Trophoblast cell (in vitro differentiated cells and primary cell): ENCODE results near the gene CBLIF.
"Not testable (repeated sequence)": the region's sequence is repeated elsewhere in the genome, so short reads cannot be mapped to it uniquely, and the experiment has no call there.

ENCODE experiments used
- DNase-seq, 2 donors: peaks; one replicate each; pipeline ENCODE4 v3.0.0-alpha.2; 2016
- H2AFZ ChIP-seq: 2 replicates; pipeline ENCODE4 v1.6.1; 2013; ENCODE audit warnings: low read length, moderate library complexity, mild to moderate bottlenecking; ENCODE audit not compliant: insufficient read depth, poor library complexity
- H2AK5ac ChIP-seq: 2 replicates; pipeline ENCODE4 v1.6.1; 2013; ENCODE audit warnings: mild to moderate bottlenecking, low read length
- H2BK120ac ChIP-seq: 2 replicates; pipeline ENCODE4 v1.6.1; 2013; ENCODE audit warnings: low read length, mild to moderate bottlenecking, moderate library complexity; ENCODE audit not compliant: insufficient read depth, poor library complexity
- H2BK12ac ChIP-seq: 2 replicates; pipeline ENCODE4 v1.6.1; 2013; ENCODE audit warnings: mild to moderate bottlenecking, low read length, moderate library complexity
- H2BK5ac ChIP-seq: 2 replicates; pipeline ENCODE4 v1.6.1; 2013; ENCODE audit warnings: low read length, low read depth, moderate library complexity, mild to moderate bottlenecking; ENCODE audit not compliant: poor library complexity
- H3K14ac ChIP-seq: 2 replicates; pipeline ENCODE4 v1.6.1; 2013; ENCODE audit warnings: mild to moderate bottlenecking, low read length
- H3K18ac ChIP-seq: 2 replicates; pipeline ENCODE4 v1.6.1; 2013; ENCODE audit warnings: mild to moderate bottlenecking, low read length
- H3K23ac ChIP-seq: 2 replicates; pipeline ENCODE4 v1.6.1; 2013; ENCODE audit warnings: low read length
- H3K27ac ChIP-seq: 2 replicates; pipeline ENCODE4 v1.5.1; 2013; ENCODE audit warnings: low read depth, mild to moderate bottlenecking, inconsistent platforms, low read length, moderate library complexity
- H3K27me3 ChIP-seq: 2 replicates; pipeline ENCODE4 v1.6.1; 2013; ENCODE audit warnings: inconsistent platforms, mild to moderate bottlenecking, low read length, moderate library complexity; ENCODE audit not compliant: insufficient read depth
- H3K36me3 ChIP-seq, 2 experiments: 1 replicate in 1 of 2; 2 replicates in 1 of 2; pipeline ENCODE4 v1.6.1; 2013; ENCODE audit warnings: low read length in 2 of 2, mild to moderate bottlenecking in 2 of 2, moderate library complexity in 1 of 2; ENCODE audit not compliant: insufficient read depth in 2 of 2, control insufficient read depth in 1 of 2
- H3K4ac ChIP-seq: 2 replicates; pipeline ENCODE4 v1.6.1; 2013; ENCODE audit warnings: low read depth, mild to moderate bottlenecking, low read length, moderate library complexity
- H3K4me1 ChIP-seq, 2 experiments: 1 replicate in 1 of 2; 2 replicates in 1 of 2; pipeline ENCODE4 v1.6.1; 2013; ENCODE audit warnings: low read length in 2 of 2, mild to moderate bottlenecking in 2 of 2, moderate library complexity in 1 of 2; ENCODE audit not compliant: insufficient read depth in 2 of 2, control insufficient read depth in 1 of 2
- H3K4me2 ChIP-seq: 2 replicates; pipeline ENCODE4 v1.6.1; 2013; ENCODE audit warnings: inconsistent platforms, mild to moderate bottlenecking, low read length, moderate library complexity
- H3K4me3 ChIP-seq: 2 replicates; pipeline ENCODE4 v1.5.1; 2013; ENCODE audit warnings: mild to moderate bottlenecking, low read depth, low read length, inconsistent platforms
- H3K79me1 ChIP-seq: one replicate; pipeline ENCODE4 v1.6.1; 2013; ENCODE audit warnings: low read length
- H3K79me2 ChIP-seq: 2 replicates; pipeline ENCODE4 v1.6.1; 2013; ENCODE audit warnings: low read length, mild to moderate bottlenecking; ENCODE audit not compliant: control insufficient read depth, insufficient read depth, poor library complexity
- H3K9ac ChIP-seq: 2 replicates; pipeline ENCODE4 v1.6.1; 2013; ENCODE audit warnings: mild to moderate bottlenecking, low read length
- H3K9me3 ChIP-seq: 2 replicates; pipeline ENCODE4 v1.6.1; 2013; ENCODE audit warnings: low read depth, mild to moderate bottlenecking, control low read depth, inconsistent platforms, low read length; ENCODE audit not compliant: insufficient read depth
- H4K12ac ChIP-seq: 2 replicates; pipeline ENCODE4 v1.6.1; 2013; ENCODE audit warnings: low read depth, mild to moderate bottlenecking, low read length, moderate library complexity
- H4K8ac ChIP-seq: 2 replicates; pipeline ENCODE4 v1.6.1; 2013; ENCODE audit warnings: low read depth, mild to moderate bottlenecking, low read length, moderate library complexity
- H4K91ac ChIP-seq: one replicate; pipeline ENCODE4 v1.6.1; 2013; ENCODE audit warnings: low read depth, mild to moderate bottlenecking, low read length, moderate library complexity
- WGBS: extraction: QIAGEN DNeasy Blood & Tissue Kit; methylation state at CpG from one replicate; pipeline ENCODE4 v1.1.7; 2013; ENCODE audit warnings: missing lambda C conversion rate; ENCODE audit not compliant: insufficient read length, insufficient coverage; ENCODE audit errors: extremely low coverage; 5-methylcytosine and 5-hydroxymethylcytosine counted together

Gene CBLIF

DNA sequence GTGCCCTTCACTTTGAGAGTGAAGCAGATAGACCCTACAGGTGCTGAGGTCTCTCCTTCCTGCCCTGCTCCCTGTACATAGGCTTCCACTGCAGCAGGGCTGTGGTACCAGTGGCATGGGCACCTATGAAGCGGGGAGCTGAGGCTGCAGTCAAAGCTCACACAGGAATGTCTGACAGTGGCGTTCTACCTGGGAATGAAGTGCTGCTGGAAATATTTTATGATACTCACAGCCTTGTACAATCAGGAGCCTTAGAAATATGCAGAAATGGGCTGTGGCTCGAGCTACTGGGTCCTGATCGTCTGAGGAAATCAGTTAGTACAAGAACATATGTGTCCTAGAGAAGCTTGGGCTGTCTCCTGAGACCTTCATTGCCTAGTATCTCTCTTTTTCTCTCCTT lies 59.5 kb downstream of the CBLIF start:
- Histone ChIP-seq H3K79me1 (peaks cover 11% of the 10 kb centered on the region), H3K4me2 (no peak overlapping the region), H2BK12ac (peak overlapping the region; percentile 23), H3K36me3 (peaks cover 7 to 15% of the 10 kb centered on the region in 2 experiments), H2AFZ (no peak overlapping the region), H2BK120ac (no peak overlapping the region), H4K12ac (no peak overlapping the region), H2AK5ac (peak overlapping the region; percentile 60), H3K4me3 (no peak overlapping the region), H3K9ac (no peak overlapping the region), H3K79me2 (peaks cover 4% of the 10 kb centered on the region), H3K14ac (no peak overlapping the region), H4K91ac (no peak overlapping the region), H3K27me3 (no peaks in the 10 kb centered on the region), H3K4me1 (peaks cover 17 to 21% of the 10 kb centered on the region in 2 experiments), H2BK5ac (no peak overlapping the region), H4K8ac (no peak overlapping the region), H3K4ac (no peak overlapping the region), H3K27ac (no peak overlapping the region), H3K9me3 (peaks cover 2% of the 10 kb centered on the region), H3K18ac (no peak overlapping the region), H3K23ac (no peak overlapping the region)
- no peak for DNase-seq
- WGBS, result no CpG with 5 or more reads among the region's 4 CpGs

DNA sequence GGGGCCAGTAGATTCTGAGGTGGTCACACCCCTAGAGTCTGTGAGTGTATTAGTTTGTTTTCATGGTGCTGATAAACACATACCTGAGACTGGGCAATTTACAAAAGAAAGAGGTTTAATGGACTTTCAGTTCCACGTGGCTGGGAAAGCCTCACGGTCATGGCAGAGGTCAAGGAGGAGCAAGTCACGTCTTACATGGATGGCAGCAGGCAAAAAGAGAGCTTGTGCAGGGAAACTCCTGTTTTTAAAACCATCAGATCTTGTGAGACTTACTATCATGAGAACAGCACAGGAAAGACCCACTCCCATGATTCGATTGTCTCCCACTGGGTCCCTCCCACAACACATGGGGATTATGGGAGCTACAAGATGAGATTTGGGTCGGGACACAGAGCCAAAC lies 60.9 kb downstream of the CBLIF start:
- H3K9ac ChIP-seq, H3K27me3 ChIP-seq, H2AFZ ChIP-seq, H2AK5ac ChIP-seq, H3K4ac ChIP-seq, H2BK120ac ChIP-seq, H4K8ac ChIP-seq, H3K9me3 ChIP-seq, H3K23ac ChIP-seq, H2BK5ac ChIP-seq, H2BK12ac ChIP-seq, H4K12ac ChIP-seq, H3K27ac ChIP-seq, H3K79me2 ChIP-seq, H3K79me1 ChIP-seq, H3K4me2 ChIP-seq, DNase-seq, H3K4me3 ChIP-seq, H3K18ac ChIP-seq, H4K91ac ChIP-seq, H3K14ac ChIP-seq: not testable (repeated sequence)
- peaks cover 12 to 14% of the 10 kb centered on the region in 2 experiments for H3K4me1 ChIP-seq
- WGBS, result no CpG with 5 or more reads among the region's 5 CpGs
- H3K36me3 ChIP-seq, result peaks cover 7 to 17% of the 10 kb centered on the region in 2 experiments

DNA sequence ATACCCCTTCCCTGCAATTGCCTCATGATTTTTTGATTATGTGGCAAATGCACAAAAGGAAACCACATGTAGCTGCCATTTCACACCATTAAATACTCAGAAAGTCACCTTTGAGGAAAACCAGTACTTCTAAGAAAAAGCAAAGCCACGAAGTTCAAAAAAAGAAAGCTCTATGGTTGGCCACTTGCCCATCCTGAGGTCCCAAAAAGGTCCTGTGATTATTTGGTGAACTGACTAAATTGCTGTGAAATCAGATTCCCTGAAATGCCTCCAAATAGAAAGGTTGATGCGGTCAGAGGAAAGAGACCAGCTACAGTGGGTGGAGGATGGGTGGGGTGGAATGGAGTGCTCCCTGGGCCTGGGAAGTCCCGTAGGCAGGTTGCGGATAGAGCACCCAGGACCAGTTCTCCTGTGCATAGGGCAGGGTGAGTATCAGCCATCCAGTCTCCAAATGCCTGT lies 61.6 kb downstream of the CBLIF start:
- Histone ChIP-seq H3K23ac (no peak overlapping the region), H2BK12ac (no peak overlapping the region), H2AK5ac (no peak overlapping the region), H2BK5ac (no peak overlapping the region), H3K79me1 (peaks cover 7% of the 10 kb centered on the region), H4K12ac (no peak overlapping the region), H4K91ac (no peak overlapping the region), H2BK120ac (no peak overlapping the region), H3K4me1 (peaks cover 10 to 11% of the 10 kb centered on the region in 2 experiments), H3K9ac (no peak overlapping the region), H3K79me2 (peaks cover 4% of the 10 kb centered on the region), H2AFZ (no peak overlapping the region), H3K18ac (no peak overlapping the region), H3K27me3 (no peaks in the 10 kb centered on the region), H3K4ac (no peak overlapping the region), H3K4me2 (no peak overlapping the region), H3K4me3 (no peak overlapping the region), H3K36me3 (peaks cover 5 to 17% of the 10 kb centered on the region in 2 experiments), H3K27ac (no peak overlapping the region), H3K14ac (no peak overlapping the region), H4K8ac (no peak overlapping the region), H3K9me3 (peaks cover 2% of the 10 kb centered on the region)
- DNase-seq, result no peak
- WGBS, result no CpG with 5 or more reads among the region's 4 CpGs

DNA sequence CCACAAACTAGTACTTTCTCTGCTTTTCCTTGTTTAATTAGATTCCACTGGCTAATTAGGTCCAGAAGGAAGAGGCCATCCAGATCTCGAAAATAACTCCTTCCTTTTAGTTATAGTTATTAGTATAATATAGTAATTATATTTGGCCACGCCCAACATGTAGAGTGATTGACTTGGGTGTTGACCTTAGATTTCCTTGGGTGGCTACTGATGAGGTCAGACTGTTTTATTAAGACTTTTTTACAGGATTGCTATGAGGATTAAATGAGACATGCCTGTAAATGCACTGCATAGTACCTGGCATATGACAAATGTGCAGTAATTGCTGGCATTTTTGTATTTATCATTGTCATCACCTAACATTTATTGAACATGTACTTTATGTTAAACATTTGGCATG lies 63.2 kb downstream of the CBLIF start:
- WGBS, result no CpG with 5 or more reads among the region's 2 CpGs
- no peak overlapping the region for H3K14ac ChIP-seq

More for the DNA sequence above, 63.2 kb downstream of the CBLIF start:
- no peak overlapping the region for H2BK5ac ChIP-seq
- no peak overlapping the region for H3K18ac ChIP-seq
- peaks cover 4% of the 10 kb centered on the region in 2 experiments for H3K4me1 ChIP-seq
- no peak overlapping the region for H3K4ac ChIP-seq
- H4K8ac ChIP-seq, result no peak overlapping the region
- H3K27me3 ChIP-seq, result no peaks in the 10 kb centered on the region
- H2BK12ac ChIP-seq, result no peak overlapping the region
- DNase-seq, result no peak
- no peak overlapping the region for H3K27ac ChIP-seq
- peaks cover 8 to 26% of the 10 kb centered on the region in 2 experiments for H3K36me3 ChIP-seq
- peaks cover 2% of the 10 kb centered on the region for H3K9me3 ChIP-seq
- H2BK120ac ChIP-seq, result no peak overlapping the region
- H4K12ac ChIP-seq, result no peak overlapping the region
- H3K23ac ChIP-seq, result no peak overlapping the region
- H3K79me1 ChIP-seq, result peaks cover under 1% of the 10 kb centered on the region
- H2AFZ ChIP-seq, result no peak overlapping the region
- H3K9ac ChIP-seq, result no peak overlapping the region
- no peak overlapping the region for H3K4me3 ChIP-seq
- no peak overlapping the region for H4K91ac ChIP-seq
- H3K4me2 ChIP-seq, result no peak overlapping the region
- H3K79me2 ChIP-seq, result peaks cover 3% of the 10 kb centered on the region
- H2AK5ac ChIP-seq, result no peak overlapping the region
